Pancreas (tissue), 10 donors: ENCODE measurements around the gene CPNE9. TPM values are rescaled to one million over a fixed set of nuclear protein-coding genes. Genes with fewer than 3 reads are reported as not detected.

Source experiments
- ATAC-seq, 4 donors: fragments of 200-7000 bp; cut with Tn5 transposase; one replicate each; pipeline versions ENCODE4 v1.8.0 to v1.9.1; 2020; ENCODE audit warnings: mild to moderate bottlenecking in 4 of 4, moderate library complexity in 4 of 4
- DNase-seq, 6 donors: peaks; one replicate each; pipeline ENCODE4 v3.0.0-alpha.2; 2020
- FAIRE-seq: peaks from 2 replicates; lab custom pipeline; 2012; peaks lifted over from hg19 to GRCh38; lab: Jason Lieb, UNC
- H3K27ac ChIP-seq, 4 donors: fragments of 200-600 bp; sonication (generic); 1 replicate in 3 of 4; 2 replicates in 1 of 4; pipeline versions ENCODE4 v1.5.0 to v1.8.0; 2020
- H3K27me3 ChIP-seq, 4 donors: fragments of 200-600 bp; one replicate each; pipeline ENCODE4 v1.8.0; 2021
- H3K36me3 ChIP-seq, 3 donors: fragments of 200-600 bp; sonication (generic) in 1 of 3; one replicate each; pipeline versions ENCODE4 v1.5.0 to v1.8.0; 2020 to 2021
- H3K4me1 ChIP-seq, 3 donors: fragments of 200-600 bp; one replicate each; pipeline ENCODE4 v1.8.0; 2021
- H3K4me3 ChIP-seq, 4 donors: fragments of 200-600 bp; sonication (generic) in 2 of 4; one replicate each; pipeline versions ENCODE4 v1.5.0 to v1.8.0; 2020 to 2021
- H3K9me3 ChIP-seq, 4 donors: fragments of 200-600 bp; one replicate each; pipeline ENCODE4 v1.8.0; 2021
- WGBS, 2 donors: extraction: QIAGEN DNeasy Blood & Tissue Kit; methylation state at CpG; one replicate each; pipeline ENCODE4 v1.1.7; 2013; 5-methylcytosine and 5-hydroxymethylcytosine counted together
- intact Hi-C, 3 donors: fragments of 100-400 bp; cut with DNase I; formaldehyde crosslinking; loops; one replicate each; pipeline versions ENCODE4 v1.11.1 to v1.14.2; 2022
- polyA plus RNA-seq, 2 donors: library from polyadenylated mRNA; stranded (reverse); fragments of 200-250 nt; gene quantifications; one replicate each; pipeline ENCODE4 v1.2.3, GENCODE V29; 2013
- total RNA-seq, 6 donors: library from RNA; stranded (reverse); fragmentation: NEBNext Ultra II Directional in 4 of 6; extraction: Animal tissue kit (Norgen Biotek cat#: 25700) in 4 of 6; gene quantifications; one replicate each; pipeline versions ENCODE4 v1.2.1 to v1.2.4, GENCODE V29; 2021 to 2023
- TF ChIP-seq, protein P1 (sequence below), 4 donors: fragments of 200-600 bp; sonication (generic) in 3 of 4; IDR thresholded peaks; one replicate each; pipeline versions ENCODE4 v1.5.0 to v1.8.0; 2021; ENCODE audit warnings: antibody characterized with exemption in 4 of 4
- donor health status: healthy with polysubstance abuse.
- donor health status: DM: no; HTN: no; CAD: no; lungs with moderate emphysema.
- donor health status: DM: no; HTN: no; CAD: no.
- donor health status: control.
- donor health status: control.
- donor health status: Bipolar disorder and iron deficiency.
- donor health status: DM: yes; HTN: yes; CAD: no.
- donor health status: DM: no; HTN: no; CAD: no.
- donor health status: DM: no; HTN: no; CAD: no.
- donor health status: DM: yes; HTN: yes; CAD: no.

Gene CPNE9
- total and polyA plus RNA-seq, 8 donors = 0.12 to 0.85 (median 0.19) TPM; not detected in 3

DNA sequence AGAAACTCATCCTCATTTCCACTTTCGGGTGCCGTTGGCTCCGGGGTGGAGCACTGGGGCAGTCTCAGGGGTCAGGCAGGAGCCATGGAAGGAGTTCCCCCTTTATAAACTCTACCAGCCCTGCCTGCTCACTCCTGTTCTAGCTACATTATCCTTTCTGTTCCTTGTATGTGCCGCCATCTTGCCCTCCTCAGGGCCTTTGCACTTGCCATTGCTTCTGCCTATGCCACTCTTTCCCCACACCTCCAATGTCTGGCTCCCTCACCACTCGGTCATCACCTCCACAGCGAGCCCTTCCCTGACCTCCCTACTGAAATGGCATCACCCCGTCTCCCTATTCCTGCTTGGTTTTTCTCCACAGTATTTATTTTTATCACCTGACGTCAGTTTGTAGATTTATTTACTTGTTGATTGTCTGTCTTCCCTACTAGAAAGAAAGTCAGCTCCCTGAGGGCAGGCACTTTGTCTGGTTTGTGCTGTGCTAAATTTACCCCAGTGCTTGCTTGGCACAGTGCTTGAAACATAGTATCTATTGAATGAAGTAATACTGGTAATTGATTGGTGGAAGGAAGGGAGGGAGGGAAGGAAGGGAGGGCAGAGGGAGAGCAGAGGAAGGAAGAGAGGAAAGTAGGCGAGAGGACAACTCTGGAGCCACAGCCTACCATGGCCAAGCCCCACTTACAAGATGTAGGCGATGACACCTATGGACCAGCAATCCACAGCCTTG is 57.3 kb downstream of the CPNE9 start:
- intact Hi-C loops = no loop called here
- FAIRE-seq = no peak
- DNase-seq = no peak
- H3K9me3 ChIP-seq = no peaks in the 10 kb centered on the region
- no peaks in the 10 kb centered on the region for H3K4me1 ChIP-seq
- no peak overlapping the region for H3K4me3 ChIP-seq
- ATAC-seq = no peak
- H3K27me3 ChIP-seq = no peaks in the 10 kb centered on the region
- 95% methylated on average over 10 of the region's 10 CpGs for WGBS, 2 donors
- H3K36me3 ChIP-seq = peaks cover 0 to 18% (median 4%) of the 10 kb centered on the region in 3 donors
- no peak overlapping the region for H3K27ac ChIP-seq
- TF ChIP-seq, protein P1, sequence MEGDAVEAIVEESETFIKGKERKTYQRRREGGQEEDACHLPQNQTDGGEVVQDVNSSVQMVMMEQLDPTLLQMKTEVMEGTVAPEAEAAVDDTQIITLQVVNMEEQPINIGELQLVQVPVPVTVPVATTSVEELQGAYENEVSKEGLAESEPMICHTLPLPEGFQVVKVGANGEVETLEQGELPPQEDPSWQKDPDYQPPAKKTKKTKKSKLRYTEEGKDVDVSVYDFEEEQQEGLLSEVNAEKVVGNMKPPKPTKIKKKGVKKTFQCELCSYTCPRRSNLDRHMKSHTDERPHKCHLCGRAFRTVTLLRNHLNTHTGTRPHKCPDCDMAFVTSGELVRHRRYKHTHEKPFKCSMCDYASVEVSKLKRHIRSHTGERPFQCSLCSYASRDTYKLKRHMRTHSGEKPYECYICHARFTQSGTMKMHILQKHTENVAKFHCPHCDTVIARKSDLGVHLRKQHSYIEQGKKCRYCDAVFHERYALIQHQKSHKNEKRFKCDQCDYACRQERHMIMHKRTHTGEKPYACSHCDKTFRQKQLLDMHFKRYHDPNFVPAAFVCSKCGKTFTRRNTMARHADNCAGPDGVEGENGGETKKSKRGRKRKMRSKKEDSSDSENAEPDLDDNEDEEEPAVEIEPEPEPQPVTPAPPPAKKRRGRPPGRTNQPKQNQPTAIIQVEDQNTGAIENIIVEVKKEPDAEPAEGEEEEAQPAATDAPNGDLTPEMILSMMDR (IDR thresholded peaks at IDR 0.05) = no peak

DNA sequence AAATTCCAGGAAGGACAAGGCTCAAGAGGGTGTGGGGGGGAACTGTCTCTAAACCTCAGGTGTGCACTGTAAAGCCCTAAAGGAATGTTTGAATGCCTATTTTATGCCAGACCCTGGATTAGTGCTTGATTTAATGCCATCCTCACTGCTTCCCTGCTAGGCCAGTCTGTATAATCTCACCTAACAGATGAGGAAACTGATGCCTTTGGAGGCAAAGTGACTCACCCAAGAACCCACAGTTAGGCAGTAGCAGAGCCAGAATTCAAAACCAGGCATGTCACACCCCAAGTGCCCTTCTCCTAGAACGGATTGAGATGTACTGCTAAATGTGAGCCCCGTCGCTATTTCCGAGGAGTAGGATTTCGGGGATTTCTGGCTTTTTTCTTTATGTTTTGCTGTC is 58.3 kb downstream of the CPNE9 start:
- H3K4me1 ChIP-seq = no peaks in the 10 kb centered on the region
- ATAC-seq (no peak), FAIRE-seq (no peak), DNase-seq (no peak)
- H3K4me3 ChIP-seq = no peak overlapping the region
- TF ChIP-seq, protein P1 (IDR thresholded peaks at IDR 0.05) = no peak
- H3K9me3 ChIP-seq = no peaks in the 10 kb centered on the region
- no peak overlapping the region for H3K27ac ChIP-seq
- peaks cover 0 to 9% (median 4%) of the 10 kb centered on the region in 3 donors for H3K36me3 ChIP-seq
- intact Hi-C loops = no loop called here
- no peaks in the 10 kb centered on the region for H3K27me3 ChIP-seq
- 95 to 96% methylated on average over 5 of the region's 5 CpGs for WGBS, 2 donors

DNA sequence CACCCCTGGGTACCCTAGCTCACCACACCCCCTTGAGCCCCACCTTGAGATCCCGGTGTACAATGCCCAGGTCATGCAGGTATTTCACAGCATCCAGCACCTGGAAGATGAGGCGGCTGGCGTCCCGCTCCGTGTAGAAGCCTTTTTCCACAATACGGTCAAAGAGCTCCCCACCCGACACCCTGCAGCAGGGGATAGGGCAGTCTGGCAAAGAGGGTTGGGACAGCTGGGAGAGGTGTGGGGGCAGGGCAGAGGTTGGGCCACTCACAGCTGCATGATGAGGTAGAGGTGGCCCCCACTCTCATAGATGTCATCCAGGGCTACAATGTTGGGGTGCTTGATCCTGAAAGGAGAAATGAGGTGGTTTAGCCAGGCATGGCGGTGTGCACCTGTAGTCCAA is 59.2 kb downstream of the CPNE9 start:
- DNase-seq (no peak), ATAC-seq (no peak), FAIRE-seq (no peak)
- intact Hi-C loops = no loop called here
- Histone ChIP-seq H3K9me3 (no peaks in the 10 kb centered on the region), H3K27ac (no peak overlapping the region), H3K36me3 (no peaks in the 10 kb centered on the region), H3K4me3 (no peak overlapping the region), H3K27me3 (no peaks in the 10 kb centered on the region), H3K4me1 (no peaks in the 10 kb centered on the region)
- TF ChIP-seq, protein P1 (IDR thresholded peaks at IDR 0.05) = no peak
- whole genome bisulfite sequencing, 2 donors = 90 to 95% methylated on average over 8 of the region's 8 CpGs

DNA sequence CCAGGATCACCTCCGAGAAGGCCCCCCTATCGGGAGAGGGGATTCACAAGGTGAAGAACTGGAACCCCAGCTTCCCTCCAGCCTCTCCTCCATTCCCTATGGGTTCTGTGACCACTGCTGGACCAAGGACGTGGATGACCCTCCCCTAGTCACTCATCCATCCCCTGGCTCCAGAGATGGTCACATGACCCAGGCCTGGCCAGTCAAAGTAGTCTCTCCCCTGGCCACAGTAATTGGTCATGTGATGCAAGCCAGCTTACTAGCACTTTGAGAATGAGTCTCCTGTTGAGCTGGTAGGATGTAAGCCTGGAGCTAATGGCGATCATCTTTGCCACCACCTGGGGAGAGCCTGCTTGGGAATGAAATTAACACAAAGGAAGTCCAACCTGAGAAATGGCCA is 62.2 kb downstream of the CPNE9 start:
- Histone ChIP-seq H3K9me3 (no peaks in the 10 kb centered on the region), H3K27me3 (no peaks in the 10 kb centered on the region), H3K36me3 (no peaks in the 10 kb centered on the region), H3K4me3 (no peak overlapping the region), H3K4me1 (peaks cover 3 to 7% (median 5%) of the 10 kb centered on the region in 3 donors), H3K27ac (no peak overlapping the region)
- ATAC-seq (no peak), DNase-seq (no peak), FAIRE-seq (no peak)
- intact Hi-C loops = no loop called here
- WGBS, 2 donors = 91 to 96% methylated on average over 4 of the region's 4 CpGs
- TF ChIP-seq, protein P1 (IDR thresholded peaks at IDR 0.05) = no peak

DNA sequence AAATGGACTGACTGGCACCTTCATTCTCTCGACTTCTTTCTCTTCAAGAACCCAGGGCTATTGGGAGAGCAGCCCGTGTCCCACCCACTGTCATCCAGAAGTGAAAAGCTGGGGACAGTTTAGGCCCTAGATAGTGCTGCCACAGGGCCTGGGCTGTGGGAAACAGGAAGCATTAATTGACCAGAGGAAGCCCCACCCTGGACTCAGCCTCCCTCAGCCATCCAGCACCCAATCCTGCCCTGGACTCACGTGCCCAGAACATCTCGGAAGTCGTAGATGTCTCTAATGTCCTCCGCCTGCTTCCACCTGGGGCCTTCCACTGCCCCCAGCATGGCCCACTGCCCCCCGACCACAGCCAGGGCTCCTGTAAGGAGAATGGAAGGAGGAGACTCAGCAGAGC is 63.8 kb downstream of the CPNE9 start:
- Histone ChIP-seq H3K4me1 (peaks cover 3 to 9% (median 5%) of the 10 kb centered on the region in 3 donors), H3K27ac (no peak overlapping the region), H3K4me3 (no peak overlapping the region), H3K36me3 (no peaks in the 10 kb centered on the region), H3K27me3 (no peaks in the 10 kb centered on the region), H3K9me3 (no peaks in the 10 kb centered on the region)
- ATAC-seq = no peak
- intact Hi-C loops = no loop called here
- FAIRE-seq = no peak
- 71 to 80% methylated on average over 7 of the region's 7 CpGs for WGBS, 2 donors
- no peak for DNase-seq
- TF ChIP-seq, protein P1 (IDR thresholded peaks at IDR 0.05) = no peak
